Measurements from ENCODE around the gene HSPA12B. TPM values are rescaled to one million over a fixed set of nuclear protein-coding genes. Genes with fewer than 3 reads are reported as not detected.
A peak's percentile ranks its signal among the peaks of the same experiment; 100 is the strongest.

The HSPA12B gene
- total RNA-seq, 4 donors from 2014 or later = 7.7 to 58.2 (median 19.3) TPM

- TF ChIP-seq CTCF (IDR thresholded peaks at IDR 0.05) = no peak
- DNase-seq (ENCODE audit: low spot score) (no peak), ATAC-seq (ENCODE audit: low FRiP score) (no peak)
These were observed 51.2 kb downstream of the HSPA12B start for GRCh38 chr20:3783511-3784195.

GRCh38 chr20:3784216-3784853 lies 51.9 kb downstream of the HSPA12B start:
- ATAC-seq (ENCODE audit: low FRiP score) (no peak), DNase-seq (ENCODE audit: low spot score) (no peak)
- no peak for TF ChIP-seq CTCF (IDR thresholded peaks at IDR 0.05)

- ATAC-seq (ENCODE audit: low FRiP score) (no peak), DNase-seq (ENCODE audit: low spot score) (no peak)
- no peak for TF ChIP-seq CTCF (IDR thresholded peaks at IDR 0.05)
These were observed 52.4 kb downstream of the HSPA12B start for GRCh38 chr20:3784863-3785239.

GRCh38 chr20:3785240-3786125 lies 53.0 kb downstream of the HSPA12B start:
- no peak for TF ChIP-seq CTCF (IDR thresholded peaks at IDR 0.05)
- DNase-seq (ENCODE audit: low spot score) = no peak
- ATAC-seq (ENCODE audit: low FRiP score) = peak; percentile 3

GRCh38 chr20:3786126-3786484 lies 53.6 kb downstream of the HSPA12B start:
- no peak for DNase-seq (ENCODE audit: low spot score)
- peak; percentile 25 for ATAC-seq (ENCODE audit: low FRiP score)
- TF ChIP-seq CTCF (IDR thresholded peaks at IDR 0.05) = no peak

- no peak for TF ChIP-seq CTCF (IDR thresholded peaks at IDR 0.05)
- DNase-seq (ENCODE audit: low spot score) (peak; percentile 79), ATAC-seq (ENCODE audit: low FRiP score) (peak; percentile 87)
These were observed 54.3 kb downstream of the HSPA12B start, which contains the start of gene CENPB for GRCh38 chr20:3786665-3787323. CENPB (minus strand) TSS chr20:3786740; CDS start chr20:3786483, 257 bp downstream.
